Measurements from ENCODE around the gene KIF1A.

DNA sequence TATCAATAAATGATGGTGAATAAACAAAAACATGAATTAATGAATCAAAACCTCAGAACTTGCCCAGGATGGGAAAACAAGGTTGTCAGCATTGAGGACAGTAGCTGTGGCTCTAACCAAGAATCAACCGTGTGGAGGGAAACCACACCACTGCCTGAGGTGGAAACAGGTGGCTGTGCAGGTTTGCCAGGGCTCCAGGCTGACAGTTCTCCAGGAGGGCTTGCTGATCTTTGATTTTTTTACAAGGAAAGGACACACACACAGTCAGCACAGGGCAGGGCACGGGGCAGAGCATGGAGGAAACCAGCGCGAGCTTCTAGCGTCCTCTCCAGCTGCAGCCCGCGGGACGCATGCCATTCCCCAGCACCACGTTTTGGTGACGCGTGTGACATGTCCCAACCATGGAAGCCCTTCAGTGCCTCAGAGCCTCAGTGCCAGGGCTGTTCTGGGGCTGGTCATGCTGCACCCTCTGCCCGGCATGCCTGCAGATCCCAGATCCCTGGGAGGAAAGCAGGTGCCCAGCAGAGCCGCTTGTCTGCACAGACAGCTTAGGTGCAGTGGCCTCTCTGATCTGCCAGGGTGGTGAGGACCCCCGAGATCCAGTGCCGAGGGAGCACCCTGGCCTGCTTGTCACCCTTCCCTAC, 32.8 kb upstream of the KIF1A start:
- TF ChIP-seq, protein P1, sequence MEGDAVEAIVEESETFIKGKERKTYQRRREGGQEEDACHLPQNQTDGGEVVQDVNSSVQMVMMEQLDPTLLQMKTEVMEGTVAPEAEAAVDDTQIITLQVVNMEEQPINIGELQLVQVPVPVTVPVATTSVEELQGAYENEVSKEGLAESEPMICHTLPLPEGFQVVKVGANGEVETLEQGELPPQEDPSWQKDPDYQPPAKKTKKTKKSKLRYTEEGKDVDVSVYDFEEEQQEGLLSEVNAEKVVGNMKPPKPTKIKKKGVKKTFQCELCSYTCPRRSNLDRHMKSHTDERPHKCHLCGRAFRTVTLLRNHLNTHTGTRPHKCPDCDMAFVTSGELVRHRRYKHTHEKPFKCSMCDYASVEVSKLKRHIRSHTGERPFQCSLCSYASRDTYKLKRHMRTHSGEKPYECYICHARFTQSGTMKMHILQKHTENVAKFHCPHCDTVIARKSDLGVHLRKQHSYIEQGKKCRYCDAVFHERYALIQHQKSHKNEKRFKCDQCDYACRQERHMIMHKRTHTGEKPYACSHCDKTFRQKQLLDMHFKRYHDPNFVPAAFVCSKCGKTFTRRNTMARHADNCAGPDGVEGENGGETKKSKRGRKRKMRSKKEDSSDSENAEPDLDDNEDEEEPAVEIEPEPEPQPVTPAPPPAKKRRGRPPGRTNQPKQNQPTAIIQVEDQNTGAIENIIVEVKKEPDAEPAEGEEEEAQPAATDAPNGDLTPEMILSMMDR (IDR thresholded peaks at IDR 0.05) = no peak
- TF ChIP-seq POLR2A (IDR thresholded peaks at IDR 0.05; ENCODE audit: low read depth) = no peak
- no peak for TF ChIP-seq POLR2AphosphoS5 (IDR thresholded peaks at IDR 0.05)
- no peak for TF ChIP-seq EP300 (IDR thresholded peaks at IDR 0.05)
